HG03378 (cell line): Measurements from ENCODE around the gene OR2D2.
A peak's percentile ranks its signal among the peaks of the same experiment; 100 is the strongest.
"Not testable (repeated sequence)": the region's sequence is repeated elsewhere in the genome, so short reads cannot be mapped to it uniquely, and the experiment has no call there.

Experiments
- ATAC-seq: cut with Tn5 transposase; IDR thresholded peaks from one replicate; pipeline ENCODE4 v1.9.1; 2021; ENCODE audit warnings: mild to moderate bottlenecking, moderate library complexity; ENCODE audit not compliant: unreplicated experiment

The OR2D2 gene

DNA sequence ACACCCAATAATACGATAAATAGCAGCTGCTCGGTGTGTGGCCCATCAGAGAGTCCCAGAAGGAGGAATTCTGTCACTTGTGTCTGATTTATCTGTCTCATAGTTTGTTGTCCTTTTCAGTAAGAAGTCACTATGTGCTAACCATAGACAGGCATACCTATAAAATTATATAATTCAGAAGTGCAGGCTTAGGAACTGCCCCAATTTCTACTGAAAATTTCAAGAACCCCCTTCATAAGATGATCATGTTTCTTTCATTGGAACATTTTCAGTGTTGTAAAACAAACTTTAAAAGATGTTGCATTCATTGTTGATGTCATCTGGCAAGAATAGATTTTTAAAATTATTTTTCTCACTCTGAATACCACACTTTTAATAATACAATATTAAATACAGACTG, at the start of gene OR2D2:
Gene OR2D2 (minus strand): TSS at position 101 of the 400 bp plus-strand sequence. CDS start 0 bp downstream, at position 101.
- ATAC-seq = no peak

GRCh38 chr11:6941970-6942369, 49.7 kb upstream of the OR2D2 start:
- no peak for ATAC-seq

GRCh38 chr11:6932145-6932544, 39.8 kb upstream of the OR2D2 start:
- ATAC-seq = no peak

GRCh38 chr11:6931146-6931713, 38.9 kb upstream of the OR2D2 start:
- ATAC-seq = no peak

GRCh38 chr11:6928916-6929315, 36.6 kb upstream of the OR2D2 start:
- no peak for ATAC-seq

DNA sequence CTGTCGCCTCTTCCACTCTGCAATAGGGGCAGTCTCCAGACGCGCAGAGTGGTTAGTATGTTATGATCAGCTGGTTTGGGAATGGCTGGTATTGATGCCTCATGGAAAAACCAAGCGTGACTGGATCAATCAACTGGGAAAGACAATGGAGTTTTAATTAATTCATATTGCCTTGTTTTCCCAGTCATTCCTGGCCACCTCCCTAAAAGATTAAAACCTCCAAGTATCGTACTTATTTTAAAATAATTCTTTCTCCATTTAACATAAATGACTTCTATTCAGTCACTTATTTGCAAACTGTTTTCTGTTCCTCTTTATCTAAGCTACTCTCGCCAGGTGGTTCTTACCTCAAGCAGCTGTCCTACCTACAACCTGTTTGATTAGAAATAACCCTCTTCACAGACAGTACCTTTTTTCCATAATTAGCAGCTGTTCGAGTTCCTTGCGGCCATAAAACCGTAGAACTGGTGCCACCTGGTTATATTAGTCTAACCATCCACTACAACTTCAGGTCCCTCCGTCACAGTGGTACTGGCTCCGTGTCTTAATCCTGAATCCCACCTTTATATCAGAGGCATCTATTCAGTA, 34.8 kb upstream of the OR2D2 start:
- peak; percentile 71 for ATAC-seq

GRCh38 chr11:6926208-6927029, 34.1 kb upstream of the OR2D2 start, which contains the start of gene ZNF215:
Gene ZNF215, plus strand, starts transcription at chr11:6926426. Its CDS starts 5,847 bp downstream, at chr11:6932273.
- peak; percentile 55 for ATAC-seq

DNA sequence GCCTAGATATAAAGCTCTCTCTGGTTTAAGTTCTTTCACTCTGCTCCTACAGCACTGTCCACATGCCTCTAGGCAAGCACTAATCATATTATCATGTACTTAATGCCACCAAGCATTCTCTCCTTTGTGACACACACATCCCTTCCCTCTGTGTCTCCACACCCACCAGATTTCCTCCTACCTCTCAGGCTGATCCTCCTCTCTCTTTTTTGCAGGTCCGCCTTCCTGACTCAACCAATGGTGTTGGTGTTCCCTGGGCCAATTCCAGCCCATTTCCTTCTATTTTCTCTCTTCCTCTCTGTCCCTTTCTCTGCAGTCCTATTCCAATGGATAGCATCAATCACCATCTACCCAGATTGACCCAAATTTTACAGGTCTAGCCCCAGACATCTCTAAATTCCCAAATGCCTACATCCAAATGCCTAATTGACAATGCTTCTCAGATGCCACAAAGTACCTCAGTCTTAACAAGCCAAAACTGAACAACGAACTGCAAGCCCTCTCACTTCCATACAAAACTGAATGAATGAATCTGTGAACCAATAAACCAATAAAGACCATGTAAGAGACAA, 33.4 kb upstream of the OR2D2 start:
- ATAC-seq = no peak

GRCh38 chr11:6925007-6925577, 32.8 kb upstream of the OR2D2 start:
- ATAC-seq = no peak

GRCh38 chr11:6920702-6921101, 28.4 kb upstream of the OR2D2 start, which contains the start of gene OR2D3:
Gene OR2D3, plus strand, starts transcription at chr11:6921002. Its CDS starts 0 bp downstream, at chr11:6921002.
- no peak for ATAC-seq

DNA sequence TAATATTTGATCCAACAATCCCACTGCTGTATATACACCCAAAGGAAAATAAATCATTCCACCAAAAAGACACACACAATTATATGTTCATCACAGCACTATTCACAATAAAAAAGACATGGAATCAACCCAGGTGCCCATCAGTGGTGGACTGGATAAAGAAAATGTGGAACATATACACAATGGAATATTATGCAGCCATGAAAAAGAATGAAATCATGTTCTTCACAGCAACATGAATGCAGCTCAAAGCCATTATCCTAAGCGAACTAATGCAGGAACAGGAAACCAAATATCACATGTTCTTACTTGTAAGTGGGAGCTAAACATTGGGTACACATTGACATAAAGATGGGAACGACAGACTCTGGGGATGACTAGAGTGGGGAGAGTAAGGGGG, 27.4 kb upstream of the OR2D2 start:
- ATAC-seq = no peak

GRCh38 chr11:6911948-6912347, 19.6 kb upstream of the OR2D2 start:
- ATAC-seq = no peak

DNA sequence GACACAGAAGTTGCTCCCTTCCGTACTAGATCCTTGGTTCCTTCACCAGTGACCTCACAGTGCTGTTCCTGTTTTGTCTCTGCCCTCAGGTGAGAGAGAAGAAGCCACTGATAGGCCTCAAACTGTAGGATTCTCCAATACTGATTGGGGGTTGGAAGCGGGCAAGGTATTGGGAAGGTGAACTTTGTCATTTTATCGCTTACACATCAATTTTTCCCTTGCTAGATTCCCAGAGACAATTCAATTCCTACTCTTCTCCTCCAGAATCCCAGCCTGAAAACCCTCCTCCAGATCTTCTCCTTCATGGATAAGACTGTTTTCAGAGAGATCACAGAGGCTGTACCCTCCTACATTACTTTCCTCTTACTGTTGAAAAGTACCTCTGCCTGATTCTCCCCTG, 19.1 kb upstream of the OR2D2 start:
- ATAC-seq = no peak

DNA sequence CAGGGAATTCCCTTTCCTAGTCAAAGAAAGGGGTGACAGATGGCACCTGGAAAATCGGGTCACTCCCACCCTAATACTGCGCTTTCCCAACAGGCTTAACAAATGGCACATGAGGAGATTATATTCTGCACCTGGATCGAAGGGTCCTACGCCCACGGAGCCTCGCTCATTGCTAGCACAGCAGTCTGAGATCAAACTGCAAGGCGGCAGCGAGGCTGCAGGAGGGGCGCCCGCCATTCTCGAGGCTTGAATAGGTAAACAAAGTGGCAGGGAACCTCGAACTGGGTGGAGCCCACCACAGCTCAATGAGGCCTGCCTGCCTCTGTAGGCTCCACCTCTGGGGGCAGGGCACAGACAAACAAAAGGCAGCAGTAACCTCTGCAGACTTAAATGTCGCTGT, 12.5 kb upstream of the OR2D2 start:
- not testable (repeated sequence) for ATAC-seq

DNA sequence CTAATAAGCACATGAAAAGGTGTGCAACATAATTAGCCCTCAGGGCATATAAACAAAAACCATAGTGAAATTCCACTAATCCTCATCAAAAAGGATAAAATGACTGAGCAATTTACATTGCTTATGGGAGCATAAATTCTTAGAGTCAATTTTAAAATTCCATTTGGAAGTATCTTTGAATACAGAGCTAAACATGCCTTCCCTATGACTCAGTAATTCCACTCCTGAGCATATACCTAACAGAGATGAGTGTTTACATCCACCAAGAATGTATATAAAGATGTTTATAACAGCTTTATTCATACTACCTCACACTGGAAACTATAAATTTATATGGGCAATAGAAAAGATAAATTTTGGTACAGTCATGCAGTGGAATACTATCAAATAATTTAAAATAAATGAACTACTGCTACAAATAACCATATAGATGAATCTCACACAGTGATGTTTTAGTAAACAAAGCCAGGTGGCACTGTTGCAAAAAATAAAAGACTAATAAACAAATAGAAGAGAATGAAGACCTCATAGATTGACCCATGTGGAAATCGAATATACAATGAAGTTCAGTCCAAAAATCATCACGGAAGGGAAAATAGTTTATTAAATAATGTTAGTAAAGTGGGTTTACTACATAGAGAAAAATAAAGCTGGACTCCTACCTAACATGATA, 8.2 kb upstream of the OR2D2 start:
- ATAC-seq = no peak

DNA sequence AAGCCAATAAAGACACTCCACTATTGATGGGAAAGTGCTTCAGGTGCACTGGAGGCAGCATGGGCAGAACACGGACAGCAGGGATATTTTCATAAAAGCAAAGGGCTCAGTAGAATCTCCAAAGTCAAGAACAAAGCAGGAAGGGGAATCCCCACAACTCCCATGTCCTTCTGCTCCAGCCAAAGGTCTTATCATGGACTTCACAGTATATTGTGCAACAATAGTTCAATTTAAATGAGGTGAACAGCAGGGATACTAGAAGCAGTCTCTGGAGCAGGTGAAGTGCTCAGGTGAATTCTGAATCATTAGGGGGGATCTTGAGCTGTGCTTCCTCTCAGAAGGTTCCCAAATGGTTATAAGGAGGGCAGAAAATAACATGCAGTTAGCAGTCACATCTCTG, 6.6 kb upstream of the OR2D2 start:
- no peak for ATAC-seq

- peak; percentile 95 for ATAC-seq
These were observed 2.7 kb upstream of the OR2D2 start for GRCh38 chr11:6895010-6895409.

DNA sequence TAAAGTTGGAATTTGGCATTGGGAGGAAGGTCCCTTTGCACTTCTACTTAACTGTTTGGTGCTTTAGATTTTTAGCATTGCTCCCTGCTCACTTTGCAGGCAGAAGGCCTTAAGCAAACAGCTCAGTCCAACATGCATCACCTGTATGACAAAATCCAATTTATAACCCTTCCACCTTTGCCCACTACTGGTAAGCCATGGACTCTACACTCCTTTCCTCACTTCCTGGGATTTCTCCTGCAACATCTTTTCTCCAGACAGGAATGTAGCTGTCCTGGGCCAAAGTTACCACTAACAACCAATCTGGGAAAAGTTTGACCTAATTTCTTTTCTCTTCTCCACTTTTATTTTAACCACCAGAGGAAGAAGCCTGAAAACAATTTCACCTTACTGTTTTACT, 1.8 kb upstream of the OR2D2 start:
- ATAC-seq = no peak

DNA sequence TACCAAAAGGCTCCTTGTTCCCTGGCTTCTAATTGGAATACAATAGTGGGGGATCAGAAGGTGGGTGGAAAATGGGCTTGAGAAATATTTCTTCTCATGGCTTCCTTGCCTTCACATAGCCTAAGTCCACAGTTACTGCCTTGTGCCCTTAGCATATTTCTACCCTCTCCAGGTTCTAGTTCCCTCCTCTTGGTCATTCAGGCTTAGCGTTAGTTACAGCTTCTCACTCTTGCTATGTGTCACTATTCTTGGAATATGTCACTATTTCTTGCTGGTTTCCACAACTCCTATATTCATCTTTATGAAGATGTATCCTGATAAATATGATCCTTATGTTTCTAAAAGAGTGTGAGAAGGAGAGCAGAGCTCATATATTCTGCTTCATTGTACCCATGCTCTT, 2.5 kb downstream of the OR2D2 start:
- no peak for ATAC-seq

DNA sequence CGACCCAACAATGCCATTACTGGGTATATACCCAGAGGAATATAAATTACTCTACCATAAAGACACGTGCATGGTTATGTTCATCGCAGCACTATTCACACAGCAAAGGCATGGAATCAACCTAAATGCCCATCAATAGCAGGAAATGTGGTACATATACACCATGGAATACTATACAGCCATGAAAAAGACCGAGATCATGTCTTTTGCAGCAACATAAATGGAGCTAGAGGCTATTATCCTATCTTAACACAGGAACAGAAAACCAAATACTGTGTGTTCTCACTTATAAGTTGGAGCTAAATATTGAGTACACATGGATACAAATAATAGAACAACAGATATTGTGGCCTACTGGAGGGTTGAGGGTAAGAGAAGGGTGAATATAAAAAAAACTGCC, 3.5 kb downstream of the OR2D2 start:
- no peak for ATAC-seq

- ATAC-seq = not testable (repeated sequence)
These were observed 4.6 kb downstream of the OR2D2 start for GRCh38 chr11:6887711-6888110.
